ENCODE measurements around the gene KRT79.
"Not testable (repeated sequence)": the region's sequence is repeated elsewhere in the genome, so short reads cannot be mapped to it uniquely, and the experiment has no call there.

The KRT79 gene

DNA sequence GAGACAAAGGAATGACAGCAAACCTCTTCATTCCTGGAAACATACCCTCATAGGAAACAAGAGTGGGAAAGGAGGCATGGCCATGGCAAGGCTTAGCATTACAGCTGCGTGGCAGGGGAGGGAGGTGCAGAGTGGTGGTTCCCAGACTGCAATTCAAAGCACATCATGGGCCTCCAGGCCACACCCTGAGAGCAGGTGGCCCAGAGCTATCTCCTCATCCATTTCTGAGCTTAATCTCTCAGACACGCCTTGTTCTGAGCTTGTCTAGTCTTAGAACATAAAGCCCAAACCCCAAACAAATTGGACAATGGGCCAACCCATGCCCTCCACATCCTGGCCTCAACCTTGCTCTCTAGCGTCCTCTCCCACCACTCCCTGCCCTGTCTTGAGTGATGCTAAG lies 32.3 kb downstream of the KRT79 start:
- no peak for DNase-seq

DNA sequence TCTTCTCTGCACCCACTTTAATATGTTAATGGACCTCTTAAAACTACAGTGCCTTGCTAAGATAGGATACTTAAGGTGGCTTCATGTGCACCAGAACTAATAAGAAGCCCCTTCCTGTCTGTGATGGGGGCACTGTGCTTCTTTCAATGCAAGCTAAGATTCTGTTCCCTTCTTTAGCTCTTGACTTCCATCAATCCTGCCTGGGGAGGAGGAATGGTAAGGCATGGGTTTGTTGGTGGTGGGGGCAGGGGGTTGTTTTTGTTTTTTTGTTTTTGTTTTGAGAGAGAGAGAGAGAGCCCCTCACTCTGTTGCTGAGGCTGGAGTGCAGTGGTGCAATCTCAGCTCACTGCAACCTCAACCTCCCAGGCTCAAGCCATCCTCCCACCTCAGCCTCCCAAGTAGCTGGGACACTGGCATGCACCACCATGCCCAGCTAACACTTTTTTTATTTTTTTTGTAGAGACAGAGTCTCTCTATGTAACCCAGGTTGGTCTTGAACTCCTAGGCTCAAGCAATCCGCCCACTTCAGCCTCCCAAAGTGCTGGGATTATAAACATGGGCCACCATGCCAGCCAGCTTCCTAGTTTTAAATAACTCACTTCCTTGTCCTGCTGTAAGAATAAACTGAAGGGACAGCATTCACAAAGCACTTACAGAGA lies 33.7 kb downstream of the KRT79 start:
- DNase-seq: no peak

DNA sequence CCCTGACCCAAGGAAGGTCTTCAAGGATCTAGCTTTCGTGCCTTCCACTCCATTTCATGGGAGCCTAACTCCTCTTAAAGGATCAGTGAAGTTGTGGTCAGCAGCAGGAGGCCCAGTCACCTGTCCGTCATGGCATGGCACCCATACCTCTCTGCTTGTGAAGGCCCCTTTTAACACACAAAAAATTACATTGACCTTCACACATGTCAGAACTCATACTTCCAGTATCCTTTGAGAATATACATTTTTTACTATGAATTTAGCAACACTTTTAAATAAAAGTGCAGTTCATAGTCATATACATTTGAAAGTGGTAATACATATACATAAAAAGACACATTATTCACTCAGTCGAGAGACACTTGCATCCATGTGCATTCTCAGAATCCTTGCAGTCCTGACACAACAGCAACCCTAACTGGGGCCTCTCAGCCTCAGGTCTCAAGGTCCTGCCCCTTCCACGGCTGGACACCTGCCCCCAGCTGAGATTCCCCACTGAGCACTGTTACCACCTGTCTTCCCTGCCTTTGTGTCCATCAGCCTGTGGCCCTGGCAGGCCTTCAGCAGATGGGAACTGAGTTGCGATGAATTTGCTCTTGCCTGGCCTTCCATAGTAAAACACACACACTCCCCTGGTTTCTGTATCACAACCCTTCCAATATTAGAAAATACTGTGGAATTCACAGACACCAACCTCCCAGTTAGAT lies 34.5 kb downstream of the KRT79 start:
- DNase-seq: no peak

DNA sequence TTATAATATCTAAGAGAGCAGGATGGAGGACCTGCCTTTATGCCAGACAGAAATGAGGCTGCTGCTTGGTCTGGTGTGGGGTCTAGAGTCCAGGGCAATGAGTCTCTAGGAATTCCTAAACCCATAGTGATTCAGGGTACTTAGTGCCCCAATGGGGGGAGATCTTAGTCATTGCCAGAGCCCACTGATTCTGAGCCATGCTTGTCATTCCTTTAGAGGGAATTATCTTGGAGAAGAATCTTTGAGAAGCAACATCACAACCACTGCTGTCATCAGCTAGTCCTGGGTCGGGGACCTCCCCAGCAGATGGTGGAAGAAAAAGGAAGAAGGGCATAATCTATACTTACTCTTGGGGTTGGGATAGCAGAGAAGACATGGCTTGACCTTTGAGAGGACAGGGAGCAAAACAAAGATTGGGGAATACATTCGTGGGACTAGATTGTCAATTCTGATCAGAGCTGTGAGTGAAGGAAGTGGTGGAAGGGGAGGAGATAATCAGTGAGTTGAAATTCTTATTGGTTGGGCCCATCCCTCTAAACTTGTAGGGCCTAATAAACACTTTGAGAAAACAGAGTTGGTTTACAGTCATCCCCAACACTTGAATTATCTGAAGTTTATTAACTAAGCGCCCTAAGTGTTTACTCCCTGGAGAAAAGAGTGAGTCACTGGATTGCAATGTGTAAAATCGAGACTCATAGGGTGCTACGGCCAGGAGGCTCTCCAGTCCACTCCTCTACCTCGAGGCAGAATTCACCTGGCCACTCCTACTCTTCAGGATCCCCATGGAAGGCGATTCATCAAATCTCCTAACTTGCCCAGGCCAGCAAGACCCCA lies 35.2 kb downstream of the KRT79 start:
- DNase-seq: no peak

DNA sequence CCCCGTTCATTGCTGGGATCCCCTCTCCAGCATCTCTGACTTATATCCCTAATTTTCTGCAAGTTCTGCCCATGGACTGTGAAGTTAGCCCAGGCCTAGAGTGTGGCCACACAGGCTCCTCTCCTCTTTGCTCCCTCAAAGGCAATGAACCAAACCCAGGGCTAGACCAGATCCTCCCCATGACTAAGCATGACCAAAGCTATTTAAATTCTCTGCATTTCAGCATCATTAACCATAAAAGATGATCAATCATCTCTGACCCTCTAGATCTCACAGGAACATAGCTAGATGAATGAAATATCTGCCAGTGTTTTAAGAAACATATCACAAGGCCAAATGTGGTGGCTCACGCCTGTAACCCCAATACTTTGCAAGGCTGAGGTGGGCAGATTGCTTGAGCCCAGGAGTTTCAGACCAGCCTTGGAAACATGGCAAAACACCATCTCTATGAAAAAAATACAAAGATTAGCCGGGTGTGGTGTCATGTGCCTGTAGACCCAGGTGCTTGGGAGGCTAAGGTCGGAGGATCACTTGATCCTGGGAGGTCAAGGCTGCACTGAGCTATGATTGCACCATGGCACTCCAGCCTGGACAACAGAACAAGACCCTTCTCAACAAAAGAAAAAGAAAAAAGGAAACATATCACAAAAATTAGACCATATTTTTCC lies 36.0 kb downstream of the KRT79 start:
- DNase-seq: peak; percentile 13

DNA sequence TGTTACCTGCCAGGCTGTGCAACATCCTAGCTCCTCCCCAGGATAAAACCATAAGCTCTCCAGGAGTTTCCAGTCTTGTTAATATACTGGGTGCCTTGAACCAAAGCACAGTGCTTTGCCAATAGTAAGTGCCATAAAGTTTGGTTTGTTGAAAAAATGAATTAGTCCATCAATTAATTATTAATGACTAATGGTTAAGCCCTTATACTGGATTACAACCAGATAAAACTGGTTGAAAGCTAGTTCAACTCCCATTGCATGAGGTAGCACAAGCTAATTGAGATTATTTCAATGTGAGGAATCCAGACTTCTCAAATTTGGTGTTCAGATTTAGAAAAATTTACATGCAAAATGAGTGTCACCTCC lies 36.6 kb downstream of the KRT79 start:
- no peak for DNase-seq

DNA sequence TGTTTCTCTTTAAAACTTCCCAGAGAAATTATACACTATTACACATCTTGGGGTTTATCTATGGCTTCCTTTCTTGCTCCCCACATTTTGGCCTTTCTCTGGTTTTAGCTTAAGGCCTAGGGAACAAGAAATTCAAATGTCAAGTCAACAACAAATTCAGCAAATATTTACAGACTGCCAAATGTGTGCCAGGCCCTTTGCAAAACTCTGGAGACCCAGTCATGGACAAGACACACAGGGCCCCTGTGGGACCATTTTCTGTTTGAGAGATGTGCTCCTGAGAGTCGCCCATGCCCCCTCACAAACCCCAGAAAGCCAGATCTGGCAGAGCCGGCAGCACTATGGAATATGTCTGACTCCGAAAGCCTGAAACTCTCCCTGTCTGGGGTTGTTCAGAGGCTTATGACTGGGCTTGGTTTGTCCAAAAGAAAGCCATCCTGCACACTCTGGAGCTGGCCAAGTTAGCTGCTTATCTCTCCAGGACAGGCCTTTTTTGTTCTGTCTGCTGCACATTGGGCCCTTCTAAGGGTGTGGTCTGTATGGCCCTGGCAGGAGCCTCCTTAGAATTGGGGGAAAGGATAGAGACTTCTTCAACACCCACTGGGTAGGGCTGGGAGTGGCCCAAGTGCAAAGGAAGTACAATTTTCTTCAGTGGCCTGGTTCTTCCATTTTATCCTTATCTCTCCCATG lies 37.1 kb downstream of the KRT79 start:
- peak; percentile 86 for DNase-seq

DNA sequence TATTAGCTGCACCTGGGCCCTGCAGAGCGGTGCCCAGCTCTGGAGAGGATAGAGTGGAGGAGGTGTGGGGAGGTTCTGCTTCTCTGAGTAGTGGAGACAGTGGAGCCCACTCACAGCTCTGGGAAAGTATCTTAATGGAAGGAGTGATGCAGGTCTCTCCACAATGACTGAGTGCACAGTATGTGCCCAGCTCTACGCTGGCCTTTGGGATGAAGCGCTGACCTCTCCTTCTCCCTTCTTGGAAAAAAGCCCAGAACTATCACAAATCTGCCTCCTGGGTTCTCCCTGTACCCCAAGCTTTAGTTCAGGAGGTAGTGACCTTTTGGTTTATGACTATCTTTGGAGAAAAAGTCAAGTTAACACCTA lies 37.7 kb downstream of the KRT79 start:
- no peak for DNase-seq

DNA sequence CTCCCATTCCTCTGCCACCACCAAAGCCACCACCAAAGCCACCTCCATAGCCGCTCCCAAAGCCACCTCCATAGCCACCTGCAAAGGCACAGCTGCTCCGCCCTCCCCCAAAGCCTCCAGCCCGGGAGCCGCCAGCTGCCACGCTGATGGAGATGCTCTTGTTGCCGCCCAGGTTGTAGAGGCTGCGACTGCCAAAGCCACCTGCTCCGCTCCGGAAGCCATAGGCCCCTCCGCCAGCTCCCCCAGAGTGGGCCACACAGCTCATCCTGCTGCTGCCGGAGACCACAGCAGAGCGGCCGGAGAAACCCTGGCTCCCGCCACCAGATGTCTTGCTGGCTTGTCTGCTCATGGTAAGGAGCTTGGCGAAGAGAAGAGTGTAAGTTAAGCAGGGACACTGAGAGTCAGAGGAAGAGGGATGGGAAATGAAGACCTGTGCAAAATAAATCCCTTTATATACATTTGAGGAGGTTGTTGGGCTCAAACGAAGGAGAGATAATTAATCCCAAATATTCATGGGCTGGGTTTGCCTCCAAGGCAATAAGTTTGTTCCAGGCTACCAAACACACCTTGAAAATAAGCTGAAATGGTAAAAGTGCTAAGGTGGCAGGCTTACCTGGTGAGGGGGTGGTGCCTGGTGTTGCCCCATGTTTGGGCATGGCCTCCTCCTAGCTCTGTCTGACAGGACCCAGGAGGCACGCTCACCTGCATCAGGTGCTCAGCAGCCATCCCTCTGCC lies 38.2 kb downstream of the KRT79 start, which contains the start of gene KRT3:
KRT3 (minus strand) TSS at position 424 of the 735 bp plus-strand sequence; CDS start at position 349, 75 bp downstream.
- DNase-seq: no peak

DNA sequence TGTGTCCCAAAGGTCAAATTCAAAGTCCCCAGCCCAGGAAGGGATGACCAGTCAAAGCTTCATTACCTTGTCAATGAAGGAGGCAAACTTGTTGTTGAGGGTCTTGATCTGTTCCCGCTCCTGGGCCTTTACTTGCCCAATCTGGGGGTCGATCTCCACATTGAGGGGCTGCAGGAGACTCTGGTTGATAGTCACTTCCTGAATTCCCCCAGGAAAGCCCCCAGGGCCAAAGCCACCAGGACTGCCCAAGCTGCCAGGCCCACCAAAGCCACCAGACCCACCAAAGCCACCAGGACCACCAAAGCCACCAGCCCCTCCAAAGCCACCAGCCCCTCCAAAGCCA lies 38.8 kb downstream of the KRT79 start:
- DNase-seq: not testable (repeated sequence)

DNA sequence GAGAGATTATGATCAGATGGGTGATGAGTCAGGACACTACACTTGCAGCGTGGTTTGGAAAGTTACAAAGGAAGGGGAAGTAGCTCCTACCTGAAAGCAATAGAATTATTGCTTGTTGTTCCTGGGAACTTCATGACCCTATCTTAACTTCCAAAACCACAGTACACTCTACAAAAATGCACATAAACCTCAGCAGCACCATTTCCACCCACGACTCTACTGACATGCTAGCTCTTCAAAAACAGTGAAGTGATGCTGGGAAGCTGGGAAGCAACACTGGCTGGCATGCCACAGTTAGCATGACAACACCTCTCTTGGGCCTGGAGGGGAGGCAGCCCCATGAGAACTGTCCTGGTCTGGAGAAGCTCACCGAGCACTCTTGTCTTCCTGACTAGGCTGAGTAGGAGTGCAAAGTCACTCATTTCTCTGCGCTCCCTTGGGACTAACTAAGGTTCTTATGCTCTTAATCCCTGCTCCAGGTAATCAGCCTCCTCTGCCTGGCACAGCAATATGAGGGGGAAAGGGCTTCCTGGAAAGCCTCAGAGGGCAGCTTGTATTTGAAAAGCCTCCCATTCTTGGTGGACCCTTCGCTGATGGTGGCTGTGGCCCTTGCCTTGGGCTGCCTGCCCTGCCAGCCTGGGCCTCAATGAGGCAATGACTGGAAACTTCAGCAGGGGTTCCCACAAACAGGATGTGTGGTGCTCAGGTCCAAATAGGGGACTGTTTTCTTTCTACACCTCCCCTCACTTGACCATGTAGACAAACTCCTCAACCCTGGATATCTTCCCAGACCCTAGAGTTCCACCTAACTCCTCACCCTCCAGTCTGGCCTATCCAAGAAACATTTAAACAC lies 39.4 kb downstream of the KRT79 start:
- DNase-seq: no peak

DNA sequence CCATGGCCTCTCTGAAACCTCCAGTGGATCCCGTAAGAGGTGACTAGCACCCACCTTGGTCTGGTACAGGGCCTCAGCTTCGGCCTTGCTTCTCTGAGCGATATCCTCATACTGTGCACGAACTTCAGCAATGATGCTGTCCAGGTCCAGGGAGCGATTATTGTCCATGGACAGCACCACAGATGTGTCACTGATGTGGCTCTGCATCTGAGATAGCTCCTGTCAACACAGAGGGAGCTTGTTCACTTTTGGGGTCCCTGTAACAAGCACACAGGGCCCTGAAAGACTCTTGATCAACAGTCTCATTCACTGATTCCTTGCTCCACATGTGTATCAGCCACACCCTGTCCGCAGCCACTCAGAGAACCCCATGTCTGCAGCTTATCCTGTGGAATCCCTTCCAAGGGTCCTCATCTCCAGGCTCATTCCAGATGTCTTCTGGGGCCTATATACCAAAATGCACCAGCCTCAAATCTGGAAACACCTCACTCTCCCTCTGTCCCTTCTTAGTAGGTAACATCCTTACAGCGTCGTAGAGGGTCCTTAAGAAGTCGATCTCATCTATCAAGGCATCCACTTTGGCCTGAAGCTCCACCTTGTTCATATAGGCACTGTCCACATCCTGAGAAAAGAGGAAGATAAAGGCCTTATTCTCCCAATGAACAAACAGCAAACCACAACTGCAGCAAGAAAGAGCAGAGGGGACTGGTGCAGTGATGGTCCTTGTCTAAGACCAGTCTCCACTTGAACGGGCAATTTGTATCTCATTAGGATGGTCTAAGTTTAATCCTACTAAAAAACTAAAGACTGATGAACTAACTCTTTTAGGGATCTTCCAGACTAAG lies 41.7 kb downstream of the KRT79 start:
- no peak for DNase-seq

DNA sequence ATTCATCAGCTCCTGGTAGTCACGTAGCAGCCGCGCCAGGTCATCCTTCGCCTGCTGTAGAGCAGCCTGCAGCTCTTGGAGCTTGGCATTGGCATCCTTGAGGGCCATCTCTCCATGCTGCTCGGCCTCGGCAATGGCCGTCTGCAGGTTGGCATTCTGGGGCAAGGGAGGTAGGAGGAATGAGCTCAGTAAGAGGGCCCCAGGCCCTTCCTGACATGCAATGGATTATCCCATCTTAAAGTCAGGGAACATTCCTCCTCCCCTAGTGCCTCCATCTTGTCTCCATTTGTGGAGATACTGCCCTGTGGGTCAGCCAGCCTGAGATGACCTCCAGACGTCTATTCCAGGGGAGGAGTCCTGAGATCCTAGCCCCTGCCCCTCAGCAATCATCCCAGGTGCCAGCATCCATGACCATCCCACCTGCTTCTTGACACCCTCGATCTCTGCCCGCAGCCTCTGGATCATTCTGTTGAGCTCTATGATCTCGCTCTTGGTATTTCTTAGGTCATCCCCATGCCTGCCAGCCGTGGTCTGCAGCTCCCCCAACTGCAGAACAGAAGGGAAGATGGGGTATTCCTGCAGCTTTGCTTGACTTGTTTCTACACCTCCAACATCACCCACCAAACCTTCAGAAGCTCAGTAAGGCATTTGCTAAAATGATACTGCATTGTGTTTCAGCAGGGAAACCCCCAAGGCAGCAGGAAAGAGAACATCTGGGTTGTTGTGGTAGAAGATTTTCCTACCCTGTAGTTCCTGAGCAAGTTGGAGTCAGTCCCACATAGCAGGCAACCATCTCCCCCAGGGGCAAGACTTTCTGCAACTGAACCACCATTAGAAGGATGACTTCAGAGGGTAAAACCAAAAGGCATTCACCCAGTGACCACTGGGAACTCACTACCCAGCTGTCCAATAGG lies 42.6 kb downstream of the KRT79 start:
- no peak for DNase-seq

DNA sequence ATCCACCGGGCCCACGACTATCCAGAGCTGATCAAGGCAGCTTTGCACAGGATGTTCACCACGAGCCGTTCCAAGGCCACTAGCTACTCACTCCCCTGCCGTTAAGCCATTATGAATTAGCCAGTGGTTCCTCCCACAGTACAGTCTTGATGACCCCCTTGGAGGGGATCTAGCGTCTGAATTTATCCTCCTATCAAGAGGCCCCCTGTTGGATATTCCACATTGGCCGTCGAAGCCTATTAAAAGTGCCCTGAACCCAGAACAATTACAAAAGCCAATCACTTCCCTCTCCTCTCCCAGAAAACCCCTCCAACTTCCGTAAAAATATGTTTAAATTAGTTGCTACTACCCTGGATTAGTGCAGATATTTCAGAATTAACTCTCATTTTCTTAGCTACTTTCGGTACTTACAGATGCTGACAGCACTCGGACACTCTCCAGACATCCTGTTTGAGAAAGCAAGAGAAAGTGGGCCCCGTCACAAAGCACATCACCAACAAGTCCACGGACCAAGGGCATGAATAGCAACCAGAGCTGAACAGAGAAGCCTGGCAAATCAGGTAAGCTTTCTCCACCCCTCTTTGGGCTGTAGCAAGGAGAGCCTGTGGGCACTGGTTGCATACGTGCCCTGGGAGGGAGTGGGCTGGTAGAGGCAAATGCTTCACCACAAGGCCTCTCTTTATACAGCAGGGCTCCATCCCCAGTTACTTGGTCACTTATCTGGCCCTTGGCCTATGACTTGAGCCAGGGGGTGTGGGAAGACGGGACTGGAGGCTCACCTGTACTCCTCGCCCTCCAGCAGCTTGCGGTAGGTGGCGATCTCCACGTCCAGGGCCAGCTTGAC lies 43.5 kb downstream of the KRT79 start:
- DNase-seq: no peak

DNA sequence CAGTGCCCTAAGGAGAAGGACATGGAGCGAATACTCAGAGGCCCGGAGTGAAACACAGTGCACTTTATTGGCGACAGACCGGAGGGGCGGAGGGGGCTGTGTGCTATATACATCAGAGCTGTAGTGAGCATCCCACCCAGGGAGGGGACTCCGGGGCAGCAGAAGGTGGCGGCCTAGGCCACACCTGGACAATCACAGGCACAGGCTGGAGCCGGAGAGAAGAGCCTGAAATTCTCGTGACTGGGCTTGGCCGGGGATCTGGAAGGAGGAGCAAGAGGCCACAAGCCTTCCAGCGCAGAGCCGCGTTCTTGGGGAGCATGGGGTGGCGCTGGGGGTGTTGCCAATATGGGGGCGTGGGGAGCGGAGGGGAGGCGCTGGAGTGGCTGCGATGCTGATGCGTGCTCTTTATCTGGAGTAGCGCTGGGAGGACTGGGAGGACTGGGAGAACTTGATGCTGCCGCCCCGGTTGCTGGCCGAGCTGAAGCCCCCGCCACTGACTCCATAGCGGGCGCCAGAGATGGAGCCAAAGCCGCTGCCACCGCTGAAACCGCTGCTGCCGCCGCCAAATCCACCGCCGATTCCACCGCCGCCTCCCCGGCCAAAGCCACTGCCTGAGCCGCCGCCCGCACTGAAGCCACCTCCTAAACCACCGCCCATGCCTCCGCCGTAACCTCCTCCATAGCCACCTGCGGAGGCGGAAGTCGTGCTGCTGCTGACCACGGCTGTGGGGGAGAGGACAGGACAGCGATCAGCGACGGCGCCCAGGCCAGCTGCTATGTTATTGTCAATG lies 44.3 kb downstream of the KRT79 start:
- DNase-seq: no peak

DNA sequence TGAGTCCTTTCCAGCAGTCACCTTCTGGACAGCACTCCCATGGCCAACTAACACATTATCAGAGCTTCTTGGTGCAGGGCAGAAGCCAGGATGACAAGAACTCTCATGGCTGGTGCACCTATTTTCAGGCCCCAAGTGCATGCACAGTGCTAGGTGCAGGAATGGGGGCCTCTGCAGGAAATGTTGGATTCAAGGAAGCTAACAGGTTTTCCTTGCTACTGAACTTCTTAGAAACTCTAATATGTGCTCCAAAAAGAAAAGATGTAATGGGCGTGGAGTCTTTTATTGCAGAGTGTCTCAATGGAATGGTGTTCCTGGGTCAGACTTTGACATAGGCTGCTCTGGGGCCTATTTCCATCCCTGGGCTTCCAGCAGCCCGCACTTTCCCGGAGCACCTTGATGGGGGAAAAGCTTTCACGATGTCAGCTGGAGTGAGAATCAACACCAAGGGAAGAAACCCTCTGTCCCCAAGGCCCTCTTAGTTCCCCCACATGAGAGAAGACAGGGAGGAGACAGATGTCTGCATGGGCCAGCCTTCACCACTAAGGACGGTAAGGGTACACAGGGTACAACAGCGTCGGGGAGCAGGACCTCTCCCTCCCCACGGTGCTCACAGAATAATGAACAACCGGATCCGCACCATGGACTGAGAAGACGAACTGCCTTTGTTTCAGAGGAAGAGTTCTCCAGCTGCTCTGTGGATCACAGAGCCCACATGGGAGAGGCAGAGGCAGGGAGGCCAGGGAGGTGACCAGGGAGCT lies 45.1 kb downstream of the KRT79 start:
- no peak for DNase-seq

Data from OCI-M1 (cell line).